WTC11 (cell line): ENCODE data around the gene HOXB3. TPM values are rescaled to one million over a fixed set of nuclear protein-coding genes. Genes with fewer than 3 reads are reported as not detected.

Experiments used
- ATAC-seq: fragments of 200-7000 bp; cut with Tn5 transposase; 2 replicates; pipeline ENCODE4 v1.10.0; 2021; ENCODE audit warnings: mild to moderate bottlenecking, moderate library complexity
- CTCF ChIA-PET: fragments of 300-600 bp; sonication (Branson Sonifier 250); formaldehyde crosslinking; loops from one replicate; lab custom pipeline; 2021; ENCODE audit warnings: antibody characterized with exemption; lab: Charles Lee
- POLR2A ChIA-PET: fragments of 350-600 bp; sonication (Branson Sonifier 250); formaldehyde crosslinking; loops from one replicate; lab custom pipeline; 2021; ENCODE audit warnings: antibody characterized with exemption; lab: Charles Lee
- DNase-seq: peaks from one replicate; pipeline ENCODE4 v3.0.0; 2021; ENCODE audit warnings: low spot score
- H3K27ac Mint-ChIP-seq: 2 replicates; pipeline ENCODE4 v1.8.0; 2021; ENCODE audit warnings: mixed read lengths
- H3K27me3 Mint-ChIP-seq: 2 replicates; pipeline ENCODE4 v1.8.0; 2021; ENCODE audit warnings: low read depth, mild to moderate bottlenecking, moderate library complexity, mixed read lengths
- H3K36me3 Mint-ChIP-seq: 2 replicates; pipeline ENCODE4 v1.8.0; 2021; ENCODE audit warnings: mixed read lengths
- H3K4me1 Mint-ChIP-seq: 2 replicates; pipeline ENCODE4 v1.8.0; 2022; ENCODE audit warnings: mixed read lengths
- H3K4me3 Mint-ChIP-seq: 2 replicates; pipeline ENCODE4 v1.8.0; 2021; ENCODE audit warnings: mild to moderate bottlenecking, moderate library complexity, mixed read lengths
- H3K9me3 Mint-ChIP-seq: 2 replicates; pipeline ENCODE4 v1.8.0; 2021; ENCODE audit warnings: mixed read lengths
- ARID4B ChIP-seq: sonication (generic); formaldehyde crosslinking; IDR thresholded peaks from 2 replicates; pipeline ENCODE4 v1.8.0; 2023; ENCODE audit warnings: missing genetic modification reagents, mild to moderate bottlenecking, borderline replicate concordance
- E2F1 ChIP-seq: sonication (generic); formaldehyde crosslinking; IDR thresholded peaks from 2 replicates; pipeline ENCODE4 v1.8.0; 2022; ENCODE audit warnings: mild to moderate bottlenecking, missing genetic modification reagents
- ERG ChIP-seq: fragments of 250-450 bp; sonication (Bioruptor Pico); IDR thresholded peaks from 2 replicates; pipeline ENCODE4 v1.8.0; 2021; ENCODE audit warnings: mild to moderate bottlenecking
- ESRRA ChIP-seq: sonication (generic); formaldehyde crosslinking; IDR thresholded peaks from 2 replicates; pipeline ENCODE4 v1.8.1; 2022; ENCODE audit warnings: mild to moderate bottlenecking, missing genetic modification reagents, borderline replicate concordance
- GTF2I ChIP-seq: fragments of 250-450 bp; sonication (Bioruptor Pico); conservative IDR thresholded peaks from 2 replicates; pipeline ENCODE4 v1.4.0; 2021; ENCODE audit warnings: mild to moderate bottlenecking
- HMGA2 ChIP-seq: fragments of 250-450 bp; sonication (Bioruptor Pico); IDR thresholded peaks from 2 replicates; pipeline ENCODE4 v1.4.0; 2021; ENCODE audit warnings: mild to moderate bottlenecking, moderate library complexity
- MXD4 ChIP-seq: fragments of 250-450 bp; sonication (Bioruptor Pico); IDR thresholded peaks from 2 replicates; pipeline ENCODE4 v1.8.0; 2021; ENCODE audit warnings: mild to moderate bottlenecking, moderate library complexity, borderline replicate concordance
- NFE2L1 ChIP-seq: sonication (generic); formaldehyde crosslinking; IDR thresholded peaks from 2 replicates; pipeline ENCODE4 v1.8.1; 2023; ENCODE audit warnings: missing genetic modification reagents
- OVOL2 ChIP-seq: fragments of 250-450 bp; sonication (Bioruptor Pico); IDR thresholded peaks from 2 replicates; pipeline ENCODE4 v1.9.0; 2021; ENCODE audit warnings: mild to moderate bottlenecking, borderline replicate concordance
- PRDM15 ChIP-seq: sonication (generic); formaldehyde crosslinking; IDR thresholded peaks from 2 replicates; pipeline ENCODE4 v1.8.0; 2022; ENCODE audit warnings: missing genetic modification reagents
- TEAD4 ChIP-seq: sonication (generic); formaldehyde crosslinking; IDR thresholded peaks from 2 replicates; pipeline ENCODE4 v1.8.0; 2022; ENCODE audit warnings: mild to moderate bottlenecking, missing genetic modification reagents
- ZNF317 ChIP-seq: sonication (generic); formaldehyde crosslinking; IDR thresholded peaks from 2 replicates; pipeline ENCODE4 v1.8.1; 2023; ENCODE audit warnings: low read depth, mild to moderate bottlenecking, moderate library complexity, missing genetic modification reagents, borderline replicate concordance
- ZNF671 ChIP-seq: fragments of 250-450 bp; sonication (Bioruptor Pico); IDR thresholded peaks from 2 replicates; pipeline ENCODE4 v1.8.0; 2021; ENCODE audit warnings: mild to moderate bottlenecking
- total RNA-seq: library from RNA; stranded (reverse); gene quantifications from 3 replicates; pipeline ENCODE4 v1.2.3, GENCODE V29; 2021

HOXB3 gene
- total RNA-seq, 1 experiment from 2014 or later: 0.09 TPM

- TF ChIP-seq ARID4B (CRISPR knock-in tag): no peak
- TF ChIP-seq ZNF671 (CRISPR knock-in tag): no peak
- no peak for TF ChIP-seq OVOL2 (CRISPR knock-in tag)
- TF ChIP-seq MXD4: no peak
- no peak for TF ChIP-seq TEAD4
- TF ChIP-seq ERG (CRISPR knock-in tag): no peak
- TF ChIP-seq HMGA2 (CRISPR knock-in tag): no peak
Observed at GRCh38 chr17:48499735-48500434, 90.2 kb downstream of the HOXB3 start (continued).

- POLR2A ChIA-PET: interaction anchor here (0.6 kb wide), 1 partner anchor 283 kb away, joined by 5 read pairs; no protein-coding TSS in a partner anchor
- TF ChIP-seq ESRRA (no peak), PRDM15 (CRISPR knock-in tag) (no peak), NFE2L1 (CRISPR knock-in tag) (no peak), GTF2I (CRISPR knock-in tag) (no peak), ERG (CRISPR knock-in tag) (no peak), E2F1 (CRISPR knock-in tag) (no peak), ARID4B (CRISPR knock-in tag) (no peak), ZNF317 (CRISPR knock-in tag) (no peak)
- H3K4me3 Mint-ChIP-seq: no peak overlapping the region
- H3K36me3 Mint-ChIP-seq: no peaks in the 10 kb centered on the region
- H3K27me3 Mint-ChIP-seq: peaks cover 83% of the 10 kb centered on the region
- no peak for DNase-seq
- no peak for ATAC-seq
- no peaks in the 10 kb centered on the region for H3K9me3 Mint-ChIP-seq
- CTCF ChIA-PET: interaction anchor here (1.9 kb wide), 1 partner anchor 42 kb away, joined by 6 read pairs; no protein-coding TSS in a partner anchor
- peaks cover 22% of the 10 kb centered on the region for H3K4me1 Mint-ChIP-seq
- H3K27ac Mint-ChIP-seq: no peak overlapping the region
Observed at GRCh38 chr17:48499248-48499647, 90.8 kb downstream of the HOXB3 start.
